Measurements from ENCODE around the gene SPEF1. TPM values are rescaled to one million over a fixed set of nuclear protein-coding genes. Genes with fewer than 3 reads are reported as not detected.

Gene SPEF1
- total and polyA plus RNA-seq, 10 donors = 0.06 to 0.11 TPM; not detected in 8

GRCh38 chr20:3798373-3798768 is 17.1 kb upstream of the SPEF1 start:
- peaks cover 36 to 90% (median 82%) of the 10 kb centered on the region in 6 donors for H3K4me1 ChIP-seq
- TF ChIP-seq POLR2A (IDR thresholded peaks at IDR 0.05) = no peak
- no peak for TF ChIP-seq CTCF (IDR thresholded peaks at IDR 0.05 in 8 of 11, conservative IDR thresholded peaks at IDR 0.05 in 3 of 11)
- no peak for TF ChIP-seq POLR2AphosphoS5 (IDR thresholded peaks at IDR 0.05)
- 60 to 91% (median 84%) methylated on average over 5 of the region's 5 CpGs for WGBS, 5 donors
- intact Hi-C loops (cut with DNase I; ENCODE audit: low total_unique reads) = loop anchor here (10.0 kb wide), 1 partner anchor 56 kb away; no protein-coding TSS in a partner anchor
- H3K27me3 ChIP-seq (replicated peaks in 1 of 7) = no peaks in the 10 kb centered on the region
- peak overlapping the region; percentile 51 to 99 (median 96) for H3K27ac ChIP-seq
- peaks cover 0 to 51% (median 31%) of the 10 kb centered on the region in 6 donors for H3K36me3 ChIP-seq
- DNase-seq = peak; percentile 62
- H3K9me3 ChIP-seq = no peaks in the 10 kb centered on the region
- peak overlapping the region in 4 of 8 donors; percentile 59 to 87 (median 62) for H3K4me3 ChIP-seq

GRCh38 chr20:3797592-3798372 is 16.5 kb upstream of the SPEF1 start:
- Histone ChIP-seq H3K4me3 (peak overlapping the region in 7 of 8 donors; percentile 48 to 87 (median 63)), H3K27me3 (replicated peaks in 1 of 7) (no peaks in the 10 kb centered on the region), H3K9me3 (no peaks in the 10 kb centered on the region), H3K4me1 (peaks cover 36 to 84% (median 78%) of the 10 kb centered on the region in 6 donors), H3K36me3 (peaks cover 0 to 45% (median 25%) of the 10 kb centered on the region in 6 donors), H3K27ac (peak overlapping the region; percentile 51 to 99 (median 96))
- DNase-seq = peak; percentile 73
- WGBS, 5 donors = 60 to 68% (median 65%) methylated on average over 19 of the region's 19 CpGs
- TF ChIP-seq POLR2AphosphoS5 (IDR thresholded peaks at IDR 0.05) = peak in 1 of 3 donors; percentile 33
- no peak for TF ChIP-seq CTCF (IDR thresholded peaks at IDR 0.05 in 8 of 11, conservative IDR thresholded peaks at IDR 0.05 in 3 of 11)
- no peak for TF ChIP-seq POLR2A (IDR thresholded peaks at IDR 0.05)
- intact Hi-C loops (cut with DNase I; ENCODE audit: low total_unique reads) = loop anchor here (10.0 kb wide), 1 partner anchor 57 kb away; no protein-coding TSS in a partner anchor

GRCh38 chr20:3797226-3797545 is 15.9 kb upstream of the SPEF1 start:
- peaks cover 0 to 40% (median 19%) of the 10 kb centered on the region in 6 donors for H3K36me3 ChIP-seq
- no peaks in the 10 kb centered on the region for H3K27me3 ChIP-seq (replicated peaks in 1 of 7)
- peaks cover 36 to 78% (median 72%) of the 10 kb centered on the region in 6 donors for H3K4me1 ChIP-seq
- TF ChIP-seq POLR2A (IDR thresholded peaks at IDR 0.05) (no peak), POLR2AphosphoS5 (IDR thresholded peaks at IDR 0.05) (no peak), CTCF (IDR thresholded peaks at IDR 0.05 in 8 of 11, conservative IDR thresholded peaks at IDR 0.05 in 3 of 11) (no peak)
- WGBS, 5 donors = 74 to 100% (median 81%) methylated on average over 4 to 5 of the region's 5 CpGs
- DNase-seq = no peak
- peak overlapping the region; percentile 16 to 99 (median 96) for H3K27ac ChIP-seq
- peak overlapping the region; percentile 48 to 87 (median 61) for H3K4me3 ChIP-seq
- H3K9me3 ChIP-seq = no peaks in the 10 kb centered on the region
- intact Hi-C loops (cut with DNase I; ENCODE audit: low total_unique reads) = loop anchor here (10.0 kb wide), 1 partner anchor 58 kb away; no protein-coding TSS in a partner anchor
